Right renal cortex interstitium (tissue), 3 donors: Measurements from ENCODE around the gene STUB1. TPM values are rescaled to one million over a fixed set of nuclear protein-coding genes. Genes with fewer than 3 reads are reported as not detected.

ENCODE experiments used
- DNase-seq, 3 donors: peaks; one replicate each; pipeline ENCODE4 v3.0.0-alpha.2; 2013; ENCODE audit warnings: low read depth in 3 of 3, low spot score in 2 of 3
- polyA plus RNA-seq, 3 donors: library from polyadenylated mRNA; unstranded; fragments of 120-200 nt; gene quantifications; one replicate each; pipeline ENCODE4 v1.2.1, GENCODE V29; 2013; ENCODE audit not compliant: insufficient read length in 3 of 3

STUB1 gene
- polyA plus RNA-seq, 3 donors = 117 to 125 (median 120) TPM

- DNase-seq = no peak
These were observed 37.2 kb upstream of the STUB1 start for GRCh38 chr16:643050-643368.

- DNase-seq = no peak
These were observed 35.7 kb upstream of the STUB1 start for GRCh38 chr16:644556-644955.

- no peak for DNase-seq
These were observed 34.1 kb upstream of the STUB1 start for GRCh38 chr16:645852-646678.

- no peak for DNase-seq
These were observed 33.5 kb upstream of the STUB1 start for GRCh38 chr16:646679-647172.

GRCh38 chr16:647173-647902 is 32.9 kb upstream of the STUB1 start:
- no peak for DNase-seq

GRCh38 chr16:648071-648780 is 32.0 kb upstream of the STUB1 start:
- DNase-seq = no peak

GRCh38 chr16:648781-649589 is 31.2 kb upstream of the STUB1 start, which contains the start of gene WDR90:
Gene WDR90 (plus strand): TSS chr16:649365. CDS start chr16:649417, 52 bp downstream.
- DNase-seq = peak; percentile 68 to 80 (median 74)

- DNase-seq = no peak
These were observed 30.6 kb upstream of the STUB1 start for GRCh38 chr16:649631-650030.

GRCh38 chr16:651844-652243 is 28.4 kb upstream of the STUB1 start:
- DNase-seq = no peak

- no peak for DNase-seq
These were observed 27.5 kb upstream of the STUB1 start for GRCh38 chr16:652454-653305.

- no peak for DNase-seq
These were observed 26.2 kb upstream of the STUB1 start for GRCh38 chr16:654034-654433.

- no peak for DNase-seq
These were observed 22.7 kb upstream of the STUB1 start for GRCh38 chr16:657487-657886.

- DNase-seq = no peak
These were observed 21.3 kb upstream of the STUB1 start for GRCh38 chr16:658679-659571.

GRCh38 chr16:659618-660017 is 20.6 kb upstream of the STUB1 start:
- no peak for DNase-seq

GRCh38 chr16:660132-660458 is 20.1 kb upstream of the STUB1 start:
- no peak for DNase-seq

GRCh38 chr16:660459-661183 is 19.6 kb upstream of the STUB1 start:
- DNase-seq = no peak

GRCh38 chr16:661184-661821 is 18.9 kb upstream of the STUB1 start:
- DNase-seq = no peak

- DNase-seq = no peak
These were observed 18.1 kb upstream of the STUB1 start for GRCh38 chr16:662095-662494.
